ENCODE measurements around the gene SNRNP200.

The SNRNP200 gene

DNA sequence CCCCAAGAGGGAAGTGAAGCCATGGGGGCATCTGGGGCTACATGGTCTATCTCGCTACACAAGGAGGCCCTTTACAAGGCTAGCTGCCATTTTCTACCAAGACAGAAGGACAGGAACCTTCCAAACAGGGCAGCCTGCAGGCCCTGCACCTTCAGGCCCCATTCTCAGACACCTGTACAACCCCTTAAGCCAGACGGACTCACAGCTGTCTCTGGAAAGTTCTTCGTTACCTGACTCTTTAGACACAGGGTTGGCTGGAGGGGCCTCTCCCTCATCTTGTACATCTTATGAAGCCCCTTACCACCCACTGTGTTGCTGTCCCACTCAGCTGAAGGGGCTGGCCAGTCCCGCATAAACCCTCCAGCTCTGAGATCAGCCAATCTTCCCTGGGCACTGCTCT lies 56.7 kb downstream of the SNRNP200 start:
- DNase-seq, result no peak

DNA sequence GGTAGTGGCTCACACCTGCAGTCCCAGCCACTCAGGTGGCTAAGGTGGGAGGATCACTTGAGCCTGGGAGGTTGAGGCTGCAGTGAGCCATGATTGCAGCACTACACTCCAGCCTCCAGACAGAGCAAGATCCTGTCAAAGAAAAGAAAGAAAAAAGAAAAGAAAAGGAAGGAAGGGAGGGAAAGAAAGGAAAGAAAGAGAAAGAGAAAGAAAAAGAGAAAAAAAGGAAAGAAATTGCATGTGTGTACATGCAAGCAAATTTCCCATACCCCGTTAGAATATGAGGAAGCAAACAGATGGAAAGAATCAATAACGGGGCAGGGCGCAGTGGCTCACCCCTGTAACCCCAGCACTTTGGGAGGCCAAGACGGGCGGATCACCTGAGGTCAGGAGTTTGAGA lies 57.5 kb downstream of the SNRNP200 start:
- DNase-seq, result no peak

DNA sequence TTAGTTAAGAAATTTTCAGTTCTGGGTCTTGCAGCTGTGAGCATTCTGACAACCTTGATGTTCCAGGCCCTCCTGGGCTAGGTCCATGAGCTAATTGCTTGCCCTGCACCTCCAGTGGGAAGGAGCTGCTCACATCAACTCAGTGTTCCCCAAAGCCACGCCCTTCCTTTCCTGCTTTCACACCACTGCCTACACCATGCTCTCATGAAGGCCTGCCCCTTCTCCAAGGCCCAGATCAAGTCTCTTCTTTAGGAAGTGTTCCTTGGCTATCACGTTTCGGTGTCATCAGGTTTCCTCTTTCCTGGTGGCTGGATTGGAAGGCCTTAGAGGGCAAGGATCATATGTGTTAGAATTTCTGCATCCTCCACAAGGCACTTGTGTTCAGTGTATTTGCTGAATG lies 58.3 kb downstream of the SNRNP200 start:
- no peak for DNase-seq

DNA sequence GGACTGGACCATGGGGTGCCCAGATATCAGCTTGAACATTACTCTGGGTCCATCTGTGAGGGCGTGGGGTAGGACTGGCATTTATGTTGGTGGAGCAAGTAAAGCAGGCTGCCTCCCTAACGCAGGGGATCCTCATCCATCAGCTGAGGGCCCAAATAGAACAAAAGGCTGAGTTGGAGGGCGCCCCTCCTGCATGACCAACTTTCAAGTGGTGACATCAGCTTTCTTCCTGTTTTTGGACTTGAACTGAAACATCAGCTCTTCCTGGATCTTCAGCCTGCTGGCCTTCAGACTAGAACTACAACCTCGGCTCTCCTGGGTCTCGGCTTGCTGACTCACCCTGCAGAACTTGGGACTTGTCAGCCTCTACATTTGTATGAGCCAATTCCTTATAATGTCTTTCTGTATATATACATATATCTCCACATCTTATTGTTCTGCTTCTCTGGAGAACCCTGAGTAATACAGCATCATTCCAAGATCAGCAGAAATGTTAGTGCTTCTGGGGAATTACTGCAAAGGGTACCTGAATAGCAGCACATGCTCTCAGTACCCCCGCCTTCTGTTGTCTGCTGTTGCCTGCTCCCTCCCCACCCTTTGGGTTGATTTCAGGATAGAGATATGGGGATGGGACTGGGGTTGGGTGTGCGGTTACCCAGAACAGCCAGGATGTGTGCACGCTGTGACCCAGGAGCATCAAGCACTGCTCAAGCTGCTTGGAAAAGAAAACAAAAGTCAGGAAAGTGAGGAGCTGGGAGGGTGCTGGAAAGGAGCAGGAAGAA lies 59.5 kb downstream of the SNRNP200 start:
- DNase-seq, result no peak

DNA sequence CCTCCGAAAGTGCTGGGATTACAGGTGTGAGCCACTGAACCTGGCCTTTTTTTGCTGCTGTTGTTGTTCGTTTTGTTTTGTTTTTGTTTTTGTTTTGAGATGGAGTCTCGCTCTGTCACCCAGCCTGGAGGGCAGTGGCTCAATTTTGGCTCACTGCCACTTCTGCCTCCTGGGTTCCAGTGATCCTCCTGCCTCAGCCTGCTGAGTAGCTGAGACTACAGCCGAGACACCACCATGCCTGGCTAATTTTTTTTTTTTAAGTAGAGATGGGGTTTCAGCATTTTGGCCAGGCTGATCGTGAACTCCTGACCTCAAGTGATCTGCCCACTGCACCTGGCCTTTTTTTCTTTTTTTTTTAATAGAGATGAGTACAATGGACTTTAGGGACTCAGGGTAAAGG lies 61.5 kb downstream of the SNRNP200 start:
- no peak for DNase-seq

DNA sequence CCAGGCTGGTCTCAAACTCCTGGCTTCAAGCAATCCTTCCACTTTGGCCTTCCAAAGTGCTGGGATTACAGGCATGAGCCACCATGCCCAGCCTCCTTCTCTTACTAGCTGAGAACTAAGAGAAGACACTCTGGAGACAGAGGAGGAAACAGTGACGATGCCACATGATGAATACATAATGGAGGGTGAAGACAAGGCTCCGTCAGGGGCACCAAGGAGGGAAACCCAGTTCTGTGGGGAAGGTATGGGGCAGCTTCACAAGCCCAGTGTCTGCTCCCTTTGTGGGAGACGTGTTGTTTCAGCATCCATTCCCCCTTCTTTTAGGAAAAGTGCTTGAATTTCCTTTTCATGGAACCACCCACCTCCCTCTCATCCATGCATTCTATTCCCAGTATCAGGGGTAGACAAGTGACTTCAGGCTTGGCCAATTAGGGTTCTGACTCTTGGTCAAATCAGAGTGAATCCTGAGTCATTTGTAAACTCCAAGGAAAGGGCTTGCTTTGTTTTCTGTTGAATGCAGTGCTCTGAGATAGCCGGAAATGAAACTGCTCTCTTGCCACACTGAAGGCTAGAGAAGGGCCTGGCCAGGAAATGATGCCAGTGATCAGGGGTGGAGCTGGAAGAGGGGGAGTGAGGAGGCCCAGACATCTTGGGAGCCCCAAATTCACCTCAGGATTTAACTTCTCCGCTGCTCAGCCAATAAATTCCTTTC lies 63.3 kb downstream of the SNRNP200 start:
- no peak for DNase-seq

GRCh38 chr2:96241227-96241626 lies 64.1 kb downstream of the SNRNP200 start:
- no peak for DNase-seq

DNA sequence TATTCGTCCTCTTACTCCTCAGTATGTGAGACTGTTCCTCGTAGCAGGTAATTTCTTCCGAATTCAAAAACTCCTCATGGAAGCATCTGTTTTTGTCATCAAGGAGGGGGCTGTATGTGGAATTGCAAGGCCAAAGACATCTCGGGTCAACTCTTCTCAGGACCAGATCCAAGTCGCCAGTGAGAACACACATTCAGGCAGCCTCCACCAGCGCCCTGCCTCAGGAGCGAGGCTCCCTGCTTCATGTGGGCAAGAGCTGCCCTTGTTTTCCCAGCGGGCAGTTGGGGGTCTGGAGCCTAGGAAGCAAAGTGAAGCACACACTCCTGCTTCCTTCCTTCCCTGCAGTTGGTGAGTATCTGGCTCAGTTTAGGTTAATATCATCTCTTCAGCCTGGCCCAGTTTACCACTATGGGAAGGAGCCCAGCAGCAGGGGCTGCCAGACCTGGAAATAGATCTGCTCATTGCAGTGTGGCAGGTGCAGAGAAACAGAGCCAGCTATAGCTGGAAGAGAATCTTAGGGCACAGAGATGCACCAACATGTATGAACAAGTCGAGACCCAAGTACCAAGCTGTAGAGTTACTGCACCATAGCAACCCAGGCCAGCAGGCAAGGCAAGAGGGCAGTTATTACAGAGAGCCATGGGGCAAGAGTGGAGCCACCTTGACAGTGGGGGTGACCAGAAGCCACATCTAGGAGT lies 64.9 kb downstream of the SNRNP200 start:
- DNase-seq, result no peak

- DNase-seq, result no peak
Measured at GRCh38 chr2:96239745-96240264, 65.5 kb downstream of the SNRNP200 start.

- no peak for DNase-seq
Measured at GRCh38 chr2:96239091-96239490, 66.3 kb downstream of the SNRNP200 start.

GRCh38 chr2:96238266-96238665 lies 67.1 kb downstream of the SNRNP200 start:
- no peak for DNase-seq

- DNase-seq, result no peak
Measured at GRCh38 chr2:96236882-96237281, 68.5 kb downstream of the SNRNP200 start.

DNA sequence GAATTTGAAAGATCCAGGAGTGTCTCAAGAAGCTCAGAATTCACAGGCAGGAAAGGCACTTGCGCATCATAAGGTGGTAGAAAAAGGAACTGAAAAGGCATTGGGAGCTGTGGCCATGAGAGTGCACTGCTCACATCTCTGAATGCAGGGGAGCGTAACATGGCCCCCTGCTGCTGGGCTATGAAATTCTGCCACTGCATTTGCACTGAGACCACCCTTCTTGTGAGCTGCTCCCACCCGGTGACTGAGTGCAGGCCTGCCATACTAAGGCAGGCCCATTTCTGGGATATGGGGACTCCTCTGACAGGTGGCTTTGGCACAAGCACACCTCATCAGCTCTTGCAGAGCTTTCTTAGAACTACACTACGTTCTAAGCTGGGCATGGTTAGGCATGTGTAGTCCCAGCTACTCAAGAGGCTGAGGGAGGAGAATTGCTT lies 71.4 kb downstream of the SNRNP200 start:
- DNase-seq, result no peak

DNA sequence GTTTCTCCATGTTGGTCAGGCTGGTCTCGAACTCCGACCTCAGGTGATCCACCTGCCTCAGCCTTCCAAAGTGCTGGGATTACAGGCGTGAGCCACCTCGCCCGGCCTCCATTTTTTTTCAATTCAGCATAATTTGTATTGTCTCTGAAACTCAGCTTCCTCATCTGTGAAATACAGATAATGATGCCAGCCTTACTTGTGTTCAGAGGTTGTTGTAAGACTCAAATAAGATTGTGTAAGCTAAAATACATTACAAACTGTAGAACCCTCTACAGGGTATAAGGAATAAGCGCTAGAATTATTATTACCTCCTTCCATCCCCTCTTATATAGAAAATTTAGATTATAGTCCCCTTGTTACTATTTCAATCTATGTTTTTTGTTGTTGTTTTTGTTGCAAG lies 71.9 kb downstream of the SNRNP200 start:
- no peak for DNase-seq

- no peak for DNase-seq
Measured at GRCh38 chr2:96231316-96231715, 74.0 kb downstream of the SNRNP200 start.

GRCh38 chr2:96225016-96225533 lies 80.3 kb downstream of the SNRNP200 start:
- DNase-seq, result no peak

Measured in NCI-H2081 (cell line).